SK-N-SH (cell line): ENCODE results near the gene DHRSX. TPM values are rescaled to one million over a fixed set of nuclear protein-coding genes. Genes with fewer than 3 reads are reported as not detected.

Experiments
- CTCF ChIA-PET: fragments of 300-600, 350-600 bp; formaldehyde crosslinking; extraction: SDS; loops from one replicate; lab custom pipeline; 2021; lab: Yijun Ruan, JAX
- POLR2A ChIA-PET: fragments of 350-600 bp; sonication (Branson Sonifier 250); formaldehyde crosslinking; extraction: SDS; loops from one replicate; lab custom pipeline; 2020; ENCODE audit warnings: antibody characterized with exemption, inconsistent platforms; lab: Yijun Ruan, JAX
- DNase-seq: peaks from one replicate; pipeline ENCODE4 v3.0.0; 2012
- H2AFZ ChIP-seq: fragments of 200-600 bp; sonication (generic); 2 replicates; pipeline ENCODE4 v1.8.1; 2016; ENCODE audit warnings: antibody characterized with exemption, mild to moderate bottlenecking, low read depth
- H3F3A ChIP-seq: fragments of 200-600 bp; sonication (generic); replicated peaks from 2 replicates; pipeline ENCODE3; 2016; ENCODE audit warnings: antibody characterized with exemption, mild to moderate bottlenecking; ENCODE audit not compliant: insufficient read depth
- H3K27ac ChIP-seq, 2 experiments: fragments of 200-500 bp in 1 of 2; fragments of 200-600 bp in 1 of 2; sonication (Bioruptor generic) in 1 of 2; sonication (generic), shearing (Covaris generic) in 1 of 2; 2 replicates each; pipeline versions ENCODE4 v1.5.1 to v1.6.1; 2014 to 2016; ENCODE audit warnings: low read depth in 2 of 2, inconsistent platforms in 1 of 2, low read length in 1 of 2, mild to moderate bottlenecking in 1 of 2, mixed read lengths in 1 of 2
- H3K27me3 ChIP-seq: fragments of 200-600 bp; sonication (generic), shearing (Covaris generic); 2 replicates; pipeline ENCODE4 v1.6.1; 2016; ENCODE audit warnings: mixed run types; ENCODE audit not compliant: insufficient read depth
- H3K36me3 ChIP-seq, 2 experiments: fragments of 200-500 bp in 1 of 2; fragments of 200-600 bp in 1 of 2; sonication (Bioruptor generic) in 1 of 2; sonication (generic) in 1 of 2; replicated peaks in 1 of 2; 2 replicates each; pipeline versions ENCODE3 to v1.5.1; 2014 to 2016; ENCODE audit warnings: low read length in 1 of 2, mild to moderate bottlenecking in 1 of 2; ENCODE audit not compliant: insufficient read depth in 2 of 2, control insufficient read depth in 1 of 2
- H3K4me1 ChIP-seq, 2 experiments: fragments of 200-500 bp in 1 of 2; fragments of 200-600 bp in 1 of 2; sonication (Bioruptor generic) in 1 of 2; sonication (generic), shearing (Covaris generic) in 1 of 2; 2 replicates each; pipeline versions ENCODE4 v1.5.1 to v1.6.1; 2014 to 2016; ENCODE audit warnings: low read depth in 1 of 2, low read length in 1 of 2, mixed run types in 1 of 2; ENCODE audit not compliant: insufficient read depth in 2 of 2, control insufficient read depth in 1 of 2
- H3K4me2 ChIP-seq: fragments of 200-600 bp; sonication (generic), shearing (Covaris generic); 2 replicates; pipeline ENCODE4 v1.6.1; 2017; ENCODE audit warnings: mixed run types
- H3K4me3 ChIP-seq, 2 experiments: fragments of 200-500 bp in 1 of 2; fragments of 200-600 bp in 1 of 2; sonication (Bioruptor generic) in 1 of 2; sonication (generic), shearing (Covaris generic) in 1 of 2; 2 replicates each; pipeline versions ENCODE4 v1.5.1 to v1.8.1; 2014 to 2016; ENCODE audit warnings: low read depth in 2 of 2, inconsistent platforms in 1 of 2, low read length in 1 of 2, mild to moderate bottlenecking in 1 of 2, mixed read lengths in 1 of 2, moderate library complexity in 1 of 2
- H3K79me2 ChIP-seq: fragments of 200-600 bp; sonication (generic); 2 replicates; pipeline ENCODE4 v1.8.1; 2017; ENCODE audit warnings: mild to moderate bottlenecking; ENCODE audit not compliant: insufficient read depth
- H3K9ac ChIP-seq: fragments of 200-600 bp; sonication (generic); 2 replicates; pipeline ENCODE4 v1.6.1; 2017; ENCODE audit warnings: mixed run types
- H3K9me2 ChIP-seq: fragments of 200-600 bp; sonication (generic); 2 replicates; pipeline ENCODE4 v1.6.1; 2017; ENCODE audit warnings: mixed run types
- H3K9me3 ChIP-seq: fragments of 200-600 bp; sonication (generic); 2 replicates; pipeline ENCODE4 v1.6.1; 2017; ENCODE audit warnings: mixed run types, mild to moderate bottlenecking, moderate library complexity
- H4K20me1 ChIP-seq: fragments of 200-600 bp; sonication (generic); 2 replicates; pipeline ENCODE4 v1.6.1; 2017; ENCODE audit warnings: mild to moderate bottlenecking, mixed run types; ENCODE audit not compliant: insufficient read depth
- ELF1 ChIP-seq: IDR thresholded peaks from 2 replicates; pipeline ENCODE4 v1.4.0; 2012
- EP300 ChIP-seq, 2 experiments: IDR thresholded peaks; 2 replicates each; pipeline versions ENCODE4 v1.4.0 to v1.6.1; 2012; ENCODE audit warnings: borderline replicate concordance in 1 of 2, low read depth in 1 of 2, low read length in 1 of 2
- FOSL2 ChIP-seq: IDR thresholded peaks from 2 replicates; pipeline ENCODE4 v1.4.0; 2012; ENCODE audit warnings: low read depth, mild to moderate bottlenecking, moderate library complexity, borderline replicate concordance
- FOXJ3 ChIP-seq: sonication (generic); formaldehyde crosslinking; IDR thresholded peaks from 2 replicates; pipeline ENCODE4 v1.5.1; 2020; ENCODE audit warnings: mild to moderate bottlenecking, missing genetic modification reagents
- FOXM1 ChIP-seq: IDR thresholded peaks from 2 replicates; pipeline ENCODE4 v1.4.0; 2012; ENCODE audit warnings: low read depth, mild to moderate bottlenecking
- GABPA ChIP-seq: IDR thresholded peaks from 2 replicates; pipeline ENCODE4 v1.4.0; 2012; ENCODE audit warnings: low read depth, mild to moderate bottlenecking
- GATA2 ChIP-seq: sonication (generic); formaldehyde crosslinking; IDR thresholded peaks from 2 replicates; pipeline ENCODE4 v1.5.0; 2020; ENCODE audit warnings: mild to moderate bottlenecking, missing genetic modification reagents
- JUND ChIP-seq: IDR thresholded peaks from 2 replicates; pipeline ENCODE4 v1.4.0; 2012
- MEF2A ChIP-seq: IDR thresholded peaks from 2 replicates; pipeline ENCODE4 v1.4.0; 2012; ENCODE audit warnings: low read depth, borderline replicate concordance
- MXI1 ChIP-seq: IDR thresholded peaks from 2 replicates; pipeline ENCODE4 v1.6.1; 2012; ENCODE audit warnings: mild to moderate bottlenecking, low read depth, low read length, improper control_type of control experiment
- NFIC ChIP-seq: IDR thresholded peaks from 2 replicates; pipeline ENCODE4 v1.4.0; 2012; ENCODE audit warnings: borderline replicate concordance
- POLR2AphosphoS5 ChIP-seq: IDR thresholded peaks from 2 replicates; pipeline ENCODE4 v1.6.1; 2012; ENCODE audit warnings: low read depth, low read length
- RAD21 ChIP-seq: IDR thresholded peaks from 2 replicates; pipeline ENCODE4 v1.6.1; 2012; ENCODE audit warnings: mild to moderate bottlenecking, low read length
- TAF1 ChIP-seq: IDR thresholded peaks from 2 replicates; pipeline ENCODE4 v1.6.1; 2012; ENCODE audit warnings: low read depth, mild to moderate bottlenecking, low read length, moderate library complexity, borderline replicate concordance
- TCF12 ChIP-seq: IDR thresholded peaks from 2 replicates; pipeline ENCODE4 v1.4.0; 2012
- TEAD4 ChIP-seq: IDR thresholded peaks from 2 replicates; pipeline ENCODE4 v1.4.0; 2012; ENCODE audit warnings: mild to moderate bottlenecking, borderline replicate concordance; ENCODE audit not compliant: insufficient read depth
- YY1 ChIP-seq: IDR thresholded peaks from 2 replicates; pipeline ENCODE4 v1.4.0; 2012; ENCODE audit warnings: low read depth, mild to moderate bottlenecking
- WGBS: methylation state at CpG from one replicate; pipeline ENCODE4 v1.1.6; 2017; ENCODE audit warnings: low lambda C conversion rate; 5-methylcytosine and 5-hydroxymethylcytosine counted together
- polyA plus RNA-seq, 3 experiments: library from polyadenylated mRNA; depleted of rRNA; stranded (reverse); fragments of >200 nt; gene quantifications; 2 replicates each; pipeline ENCODE4 v1.2.3, GENCODE V29; 2012
- TF ChIP-seq, protein P1 (sequence below): fragments of 150-350 bp; IDR thresholded peaks from 2 replicates; pipeline ENCODE4 v1.6.1; 2017; ENCODE audit warnings: antibody characterized with exemption, low read length, low read depth, borderline replicate concordance
- TF ChIP-seq, protein P2 (sequence below): IDR thresholded peaks from 2 replicates; pipeline ENCODE4 v1.4.0; 2012; ENCODE audit warnings: low read depth
- TF ChIP-seq, protein P3 (sequence below): IDR thresholded peaks from 2 replicates; pipeline ENCODE4 v1.4.0; 2012; ENCODE audit warnings: low read depth, borderline replicate concordance
- TF ChIP-seq, protein P4 (sequence below): fragments of 150-350 bp; IDR thresholded peaks from 2 replicates; pipeline ENCODE4 v1.6.1; 2016; ENCODE audit warnings: mild to moderate bottlenecking, low read depth, low read length
- TF ChIP-seq, protein P5 (sequence below): IDR thresholded peaks from 2 replicates; pipeline ENCODE4; 2012

Gene DHRSX
- polyA plus RNA-seq, 1 of the 3 experiments (the other 2 are of a cell fraction), result 34.3 TPM

DNA sequence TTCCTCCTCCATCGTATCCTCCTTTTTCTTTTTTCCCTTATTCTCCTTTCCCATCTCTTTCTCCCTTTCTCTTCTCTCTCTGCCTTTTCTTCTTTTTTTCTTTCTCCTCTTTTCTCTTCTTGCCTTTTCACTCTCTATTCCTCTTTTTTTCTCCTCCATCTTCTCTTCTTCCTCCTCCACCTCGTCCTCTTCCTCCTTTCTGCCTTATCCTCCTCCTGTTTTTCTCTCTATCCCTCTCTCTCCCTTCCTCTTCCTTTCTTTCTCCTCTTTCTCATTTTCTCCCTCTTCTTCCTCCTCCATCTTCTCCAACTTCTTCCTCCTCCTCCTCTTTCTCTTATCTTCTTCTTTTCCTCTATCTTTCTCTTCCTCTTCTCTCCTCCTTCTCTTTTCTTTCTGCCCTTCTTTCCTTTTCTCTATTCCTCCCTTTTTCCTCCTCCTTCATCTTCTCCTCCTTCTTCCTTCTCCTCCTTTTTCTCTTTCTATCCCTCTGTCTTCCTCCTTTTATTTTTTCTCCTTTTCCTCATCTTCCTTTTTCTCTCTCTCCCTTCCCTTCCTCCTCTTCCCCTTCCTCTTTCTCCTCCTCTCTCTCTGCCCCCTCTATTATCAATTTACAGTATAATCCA is 269.1 kb downstream of the DHRSX start:
- no peaks in the 10 kb centered on the region for H3K79me2 ChIP-seq
- no peaks in the 10 kb centered on the region for H3F3A ChIP-seq
- no peaks in the 10 kb centered on the region; the same call in 1 of the 2 replicates for H3K9me3 ChIP-seq
- H3K4me1 ChIP-seq, result no peaks in the 10 kb centered on the region
- H3K36me3 ChIP-seq, result no peaks in the 10 kb centered on the region
- no peaks in the 10 kb centered on the region for H3K27me3 ChIP-seq
- no peaks in the 10 kb centered on the region for H3K9me2 ChIP-seq
- WGBS, result 93% methylated on average over 2 of the region's 2 CpGs
- H3K4me2 ChIP-seq, result no peak overlapping the region
- ChIA-PET CTCF (no interaction called here), POLR2A (no interaction called here)
- DNase-seq, result no peak
- TF ChIP-seq, protein P1, sequence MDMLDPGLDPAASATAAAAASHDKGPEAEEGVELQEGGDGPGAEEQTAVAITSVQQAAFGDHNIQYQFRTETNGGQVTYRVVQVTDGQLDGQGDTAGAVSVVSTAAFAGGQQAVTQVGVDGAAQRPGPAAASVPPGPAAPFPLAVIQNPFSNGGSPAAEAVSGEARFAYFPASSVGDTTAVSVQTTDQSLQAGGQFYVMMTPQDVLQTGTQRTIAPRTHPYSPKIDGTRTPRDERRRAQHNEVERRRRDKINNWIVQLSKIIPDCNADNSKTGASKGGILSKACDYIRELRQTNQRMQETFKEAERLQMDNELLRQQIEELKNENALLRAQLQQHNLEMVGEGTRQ, result no peak
- no peak for TF ChIP-seq RAD21
- no peak for TF ChIP-seq TAF1
- TF ChIP-seq TCF12, result no peak
- no peak for TF ChIP-seq GABPA
- TF ChIP-seq JUND, result no peak
- TF ChIP-seq, protein P2, sequence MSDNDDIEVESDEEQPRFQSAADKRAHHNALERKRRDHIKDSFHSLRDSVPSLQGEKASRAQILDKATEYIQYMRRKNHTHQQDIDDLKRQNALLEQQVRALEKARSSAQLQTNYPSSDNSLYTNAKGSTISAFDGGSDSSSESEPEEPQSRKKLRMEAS, result no peak
- no peak for TF ChIP-seq TEAD4
- TF ChIP-seq, protein P3, sequence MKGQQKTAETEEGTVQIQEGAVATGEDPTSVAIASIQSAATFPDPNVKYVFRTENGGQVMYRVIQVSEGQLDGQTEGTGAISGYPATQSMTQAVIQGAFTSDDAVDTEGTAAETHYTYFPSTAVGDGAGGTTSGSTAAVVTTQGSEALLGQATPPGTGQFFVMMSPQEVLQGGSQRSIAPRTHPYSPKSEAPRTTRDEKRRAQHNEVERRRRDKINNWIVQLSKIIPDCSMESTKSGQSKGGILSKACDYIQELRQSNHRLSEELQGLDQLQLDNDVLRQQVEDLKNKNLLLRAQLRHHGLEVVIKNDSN, result no peak
- TF ChIP-seq MXI1, result no peak
- TF ChIP-seq NFIC, result no peak
- TF ChIP-seq, protein P4, sequence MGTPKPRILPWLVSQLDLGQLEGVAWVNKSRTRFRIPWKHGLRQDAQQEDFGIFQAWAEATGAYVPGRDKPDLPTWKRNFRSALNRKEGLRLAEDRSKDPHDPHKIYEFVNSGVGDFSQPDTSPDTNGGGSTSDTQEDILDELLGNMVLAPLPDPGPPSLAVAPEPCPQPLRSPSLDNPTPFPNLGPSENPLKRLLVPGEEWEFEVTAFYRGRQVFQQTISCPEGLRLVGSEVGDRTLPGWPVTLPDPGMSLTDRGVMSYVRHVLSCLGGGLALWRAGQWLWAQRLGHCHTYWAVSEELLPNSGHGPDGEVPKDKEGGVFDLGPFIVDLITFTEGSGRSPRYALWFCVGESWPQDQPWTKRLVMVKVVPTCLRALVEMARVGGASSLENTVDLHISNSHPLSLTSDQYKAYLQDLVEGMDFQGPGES, result no peak
- H3K27ac ChIP-seq, result no peak overlapping the region
- H4K20me1 ChIP-seq, result no peaks in the 10 kb centered on the region
- H2AFZ ChIP-seq, result no peak overlapping the region
- H3K4me3 ChIP-seq, result no peak overlapping the region
- no peak overlapping the region for H3K9ac ChIP-seq

DNA sequence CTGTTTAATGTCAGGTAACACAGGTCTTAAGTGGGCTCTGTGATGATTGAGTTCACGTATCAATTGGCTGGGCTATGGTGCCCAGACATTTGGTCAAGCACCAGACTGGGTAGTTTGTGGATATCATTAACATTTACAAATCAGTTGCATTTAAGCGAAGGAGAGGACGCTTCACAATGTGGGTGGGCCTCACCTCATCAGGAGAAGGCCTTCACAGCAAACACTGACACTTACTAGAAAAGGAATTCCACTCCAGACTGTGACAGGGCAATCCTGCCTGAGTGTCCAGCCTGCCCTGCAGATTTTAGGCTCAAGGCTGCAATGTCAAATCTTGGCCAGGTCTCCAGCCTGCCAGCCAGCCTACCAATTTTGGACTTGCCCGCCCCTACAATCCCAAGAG is 270.3 kb downstream of the DHRSX start:
- Histone ChIP-seq H3K9me2 (no peaks in the 10 kb centered on the region), H4K20me1 (no peaks in the 10 kb centered on the region), H3K4me3 (no peak overlapping the region), H3K4me1 (no peaks in the 10 kb centered on the region), H3K9me3 (no peaks in the 10 kb centered on the region; the same call in 1 of the 2 replicates), H3K27ac (no peak overlapping the region), H3K9ac (no peak overlapping the region), H3K79me2 (no peaks in the 10 kb centered on the region), H3K27me3 (no peaks in the 10 kb centered on the region), H3F3A (no peaks in the 10 kb centered on the region), H3K36me3 (no peaks in the 10 kb centered on the region), H2AFZ (no peak overlapping the region), H3K4me2 (no peak overlapping the region)
- WGBS, result 94% methylated on average over 4 of the region's 4 CpGs
- ChIA-PET POLR2A (no interaction called here), CTCF (no interaction called here)
- TF ChIP-seq, protein P2, result no peak
- TF ChIP-seq EP300 (IDR thresholded peaks at IDR 0.05; ENCODE audit: borderline replicate concordance in 1 of 2, low read depth in 1 of 2, low read length in 1 of 2) (no peak), JUND (no peak), GATA2 (no peak), GABPA (no peak), ELF1 (no peak), FOXM1 (no peak), FOSL2 (no peak), FOXJ3 (CRISPR knock-in tag) (no peak), POLR2AphosphoS5 (no peak), MEF2A (no peak), YY1 (no peak)
- TF ChIP-seq, protein P5, sequence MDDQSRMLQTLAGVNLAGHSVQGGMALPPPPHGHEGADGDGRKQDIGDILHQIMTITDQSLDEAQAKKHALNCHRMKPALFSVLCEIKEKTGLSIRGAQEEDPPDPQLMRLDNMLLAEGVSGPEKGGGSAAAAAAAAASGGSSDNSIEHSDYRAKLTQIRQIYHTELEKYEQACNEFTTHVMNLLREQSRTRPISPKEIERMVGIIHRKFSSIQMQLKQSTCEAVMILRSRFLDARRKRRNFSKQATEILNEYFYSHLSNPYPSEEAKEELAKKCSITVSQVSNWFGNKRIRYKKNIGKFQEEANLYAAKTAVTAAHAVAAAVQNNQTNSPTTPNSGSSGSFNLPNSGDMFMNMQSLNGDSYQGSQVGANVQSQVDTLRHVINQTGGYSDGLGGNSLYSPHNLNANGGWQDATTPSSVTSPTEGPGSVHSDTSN, result no peak
- TF ChIP-seq, protein P1, result no peak
- TF ChIP-seq, protein P3, result no peak
- no peak for DNase-seq
